DND-41 (cell line): ENCODE data around the gene ERF.

Experiments used
- EZH2 ChIP-seq: IDR thresholded peaks from 3 replicates; pipeline ENCODE4 v1.6.1; 2012; ENCODE audit warnings: borderline replicate concordance, low read depth, mild to moderate bottlenecking, moderate library complexity, low read length, inconsistent platforms; ENCODE audit not compliant: severe bottlenecking
- TF ChIP-seq, protein P1 (sequence below): IDR thresholded peaks from 2 replicates; pipeline ENCODE4 v1.5.1; 2012; ENCODE audit warnings: borderline replicate concordance, low read length, moderate library complexity, mild to moderate bottlenecking; ENCODE audit not compliant: poor library complexity, severe bottlenecking; ENCODE audit errors: extremely low read depth

- TF ChIP-seq, protein P1, sequence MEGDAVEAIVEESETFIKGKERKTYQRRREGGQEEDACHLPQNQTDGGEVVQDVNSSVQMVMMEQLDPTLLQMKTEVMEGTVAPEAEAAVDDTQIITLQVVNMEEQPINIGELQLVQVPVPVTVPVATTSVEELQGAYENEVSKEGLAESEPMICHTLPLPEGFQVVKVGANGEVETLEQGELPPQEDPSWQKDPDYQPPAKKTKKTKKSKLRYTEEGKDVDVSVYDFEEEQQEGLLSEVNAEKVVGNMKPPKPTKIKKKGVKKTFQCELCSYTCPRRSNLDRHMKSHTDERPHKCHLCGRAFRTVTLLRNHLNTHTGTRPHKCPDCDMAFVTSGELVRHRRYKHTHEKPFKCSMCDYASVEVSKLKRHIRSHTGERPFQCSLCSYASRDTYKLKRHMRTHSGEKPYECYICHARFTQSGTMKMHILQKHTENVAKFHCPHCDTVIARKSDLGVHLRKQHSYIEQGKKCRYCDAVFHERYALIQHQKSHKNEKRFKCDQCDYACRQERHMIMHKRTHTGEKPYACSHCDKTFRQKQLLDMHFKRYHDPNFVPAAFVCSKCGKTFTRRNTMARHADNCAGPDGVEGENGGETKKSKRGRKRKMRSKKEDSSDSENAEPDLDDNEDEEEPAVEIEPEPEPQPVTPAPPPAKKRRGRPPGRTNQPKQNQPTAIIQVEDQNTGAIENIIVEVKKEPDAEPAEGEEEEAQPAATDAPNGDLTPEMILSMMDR = no peak
- no peak for TF ChIP-seq EZH2
Measured at GRCh38 chr19:42288387-42288786, 33.5 kb upstream of the ERF start.
